Kidney epithelial cell (primary cell): ENCODE data around the gene PROP1. TPM values are rescaled to one million over a fixed set of nuclear protein-coding genes. Genes with fewer than 3 reads are reported as not detected.
"Not testable (repeated sequence)": the region's sequence is repeated elsewhere in the genome, so short reads cannot be mapped to it uniquely, and the experiment has no call there.

Experiments used
- DNase-seq: peaks from one replicate; pipeline ENCODE4 v3.0.0-alpha.2; 2010; ENCODE audit warnings: low read depth
- H3K27me3 ChIP-seq: 2 replicates; pipeline ENCODE4 v1.6.0; 2011; ENCODE audit warnings: low read length; ENCODE audit not compliant: control insufficient read depth, insufficient read depth
- H3K36me3 ChIP-seq: 2 replicates; pipeline ENCODE4 v1.5.1; 2011; ENCODE audit warnings: low read length; ENCODE audit not compliant: control insufficient read depth, insufficient read depth
- H3K4me3 ChIP-seq: 2 replicates; pipeline ENCODE4 v1.5.1; 2011; ENCODE audit warnings: low read depth, mild to moderate bottlenecking, control low read depth, low read length
- CTCF ChIP-seq: IDR thresholded peaks from 2 replicates; pipeline ENCODE4 v1.5.1; 2011; ENCODE audit warnings: mild to moderate bottlenecking, moderate library complexity, low read length, control low read depth, inconsistent platforms; ENCODE audit not compliant: insufficient read depth, poor library complexity, severe bottlenecking
- total RNA-seq: library from RNA; depleted of rRNA; stranded (reverse); fragments of >200 nt; gene quantifications from 2 replicates; pipeline ENCODE4 v1.2.3, GENCODE V29; 2015

The PROP1 gene
- not detected in 2 replicates for total RNA-seq

- Histone ChIP-seq H3K36me3 (no peaks in the 10 kb centered on the region), H3K27me3 (peaks cover 6% of the 10 kb centered on the region), H3K4me3 (no peak within 1 kb of the TSS)
- TF ChIP-seq CTCF = no peak
- DNase-seq = no peak
These were observed at the start of gene PROP1 for GRCh38 chr5:177995691-177996595. PROP1 (minus strand) TSS chr5:177996242; CDS start chr5:177995933, 309 bp downstream.

DNA sequence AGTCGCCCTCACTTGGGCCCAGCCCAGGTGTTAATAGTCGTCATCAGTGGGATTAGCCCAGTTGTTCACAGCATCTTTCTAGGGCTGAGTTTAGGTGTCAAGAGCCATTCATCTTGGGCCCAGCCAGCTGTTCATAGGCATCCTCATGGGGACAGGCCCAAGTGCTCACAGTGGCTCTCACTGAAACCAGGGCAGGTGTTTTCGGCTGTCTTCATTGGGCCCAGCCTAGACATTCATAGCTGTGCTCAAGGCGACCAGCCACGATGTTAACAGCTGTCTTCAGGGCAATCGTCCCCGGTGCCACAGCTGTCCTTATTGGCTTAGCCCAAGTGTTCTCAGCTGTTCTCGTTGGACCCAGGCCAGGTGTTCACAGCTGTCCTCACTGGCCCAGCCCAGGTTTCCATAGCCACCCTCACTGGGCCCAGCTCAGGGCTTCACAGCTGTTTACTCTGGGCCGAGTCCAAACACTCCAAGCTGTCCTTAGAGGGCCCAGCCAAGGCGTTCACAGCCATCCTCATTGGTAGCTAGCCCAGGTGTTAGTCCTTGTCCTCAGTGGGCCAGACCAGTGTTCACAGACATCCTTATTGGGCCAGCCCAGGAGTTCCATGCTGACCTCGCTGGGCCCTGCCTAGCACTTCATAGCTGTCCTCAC lies 23.5 kb upstream of the PROP1 start:
- not testable (repeated sequence) for H3K36me3 ChIP-seq, DNase-seq, H3K27me3 ChIP-seq, H3K4me3 ChIP-seq

DNA sequence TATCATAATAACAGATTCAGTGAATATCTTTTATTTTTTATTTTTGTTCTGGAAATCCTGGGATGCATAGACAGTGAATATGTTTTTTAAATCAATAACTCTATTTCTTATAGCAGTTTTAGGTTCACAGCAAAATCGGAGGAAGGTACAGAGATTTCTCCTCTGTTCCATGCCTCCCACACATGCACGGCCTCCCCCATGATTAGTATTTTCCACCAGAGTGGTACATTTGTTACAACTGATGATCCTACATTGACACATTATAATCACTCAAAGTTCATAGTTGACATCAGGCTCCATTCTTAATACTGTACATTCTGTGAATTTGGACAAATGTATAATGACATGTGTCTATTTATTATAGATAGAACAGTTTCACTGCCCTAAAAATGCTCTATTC lies 16.7 kb upstream of the PROP1 start:
- H3K4me3 ChIP-seq, H3K36me3 ChIP-seq: not testable (repeated sequence)

GRCh38 chr5:178011816-178012554 lies 15.9 kb upstream of the PROP1 start:
- DNase-seq, H3K4me3 ChIP-seq, H3K27me3 ChIP-seq: not testable (repeated sequence)

More for the DNA sequence above, 16.7 kb upstream of the PROP1 start:
- not testable (repeated sequence) for DNase-seq, H3K27me3 ChIP-seq

GRCh38 chr5:178007272-178007671 lies 11.2 kb upstream of the PROP1 start:
- not testable (repeated sequence) for H3K4me3 ChIP-seq, DNase-seq, H3K36me3 ChIP-seq, H3K27me3 ChIP-seq

More at GRCh38 chr5:178011816-178012554, 15.9 kb upstream of the PROP1 start:
- not testable (repeated sequence) for H3K36me3 ChIP-seq

DNA sequence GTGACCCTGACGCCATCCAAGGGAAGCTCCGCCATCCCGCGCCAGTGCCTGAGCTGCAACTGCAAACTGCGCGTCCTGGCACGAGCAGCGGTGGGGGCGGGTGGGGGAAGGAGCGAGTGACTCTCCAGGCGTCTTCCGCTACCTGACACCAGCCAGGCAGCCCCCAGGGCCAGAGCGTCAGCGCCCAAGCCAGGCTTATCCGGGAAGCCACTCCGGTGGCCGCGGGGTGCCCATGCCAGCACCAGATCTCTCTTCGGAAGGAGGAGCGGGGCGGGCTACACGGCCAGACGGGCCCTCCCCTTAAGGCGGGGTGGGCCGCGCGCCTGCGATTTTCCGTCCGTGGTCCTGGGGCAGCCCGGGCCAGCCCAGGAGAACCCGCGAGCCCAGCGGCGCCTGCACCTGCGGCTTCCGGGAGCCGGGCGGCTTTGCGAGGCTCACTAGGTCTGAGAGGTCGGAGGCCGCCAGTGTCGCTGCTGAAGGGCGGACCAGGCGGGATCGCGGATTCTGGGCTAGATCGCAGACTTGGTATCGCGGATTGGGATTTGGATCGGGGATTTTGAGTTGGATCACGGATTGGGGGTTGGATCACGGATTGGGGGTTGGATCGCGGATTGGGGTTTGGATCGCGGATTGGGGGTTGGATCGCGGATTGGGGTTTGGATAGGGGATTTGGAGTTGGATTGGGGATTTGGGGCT lies 10.6 kb upstream of the PROP1 start:
- not testable (repeated sequence) for H3K27me3 ChIP-seq, DNase-seq, H3K36me3 ChIP-seq, H3K4me3 ChIP-seq

GRCh38 chr5:178006181-178006535 lies 10.1 kb upstream of the PROP1 start:
- H3K27me3 ChIP-seq, H3K36me3 ChIP-seq, H3K4me3 ChIP-seq, DNase-seq: not testable (repeated sequence)

DNA sequence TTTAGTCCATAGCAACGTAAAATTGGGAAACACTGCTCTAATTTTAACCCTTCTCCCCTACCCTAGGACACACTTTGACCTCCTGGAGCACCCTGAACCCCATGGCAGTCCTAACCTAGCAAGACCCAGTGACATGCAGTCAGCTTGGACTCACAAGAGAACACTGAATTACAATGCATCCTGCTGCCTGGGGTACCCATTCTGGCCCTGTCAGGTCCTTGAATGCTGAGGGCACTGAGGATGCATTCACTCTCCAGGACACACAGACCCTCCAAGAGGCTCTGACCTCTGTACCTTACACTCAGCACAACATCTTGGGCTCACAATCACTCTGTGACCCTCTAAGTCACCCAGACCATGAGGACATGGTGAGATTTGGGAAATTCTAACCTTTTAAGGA lies 1.8 kb upstream of the PROP1 start:
- peaks cover 6% of the 10 kb centered on the region for H3K27me3 ChIP-seq
- no peak for TF ChIP-seq CTCF
- no peak overlapping the region for H3K4me3 ChIP-seq
- DNase-seq = no peak
- no peaks in the 10 kb centered on the region for H3K36me3 ChIP-seq
